Astrocyte (in vitro differentiated cells and primary cell): Measurements from ENCODE around the gene DCAF7. TPM values are rescaled to one million over a fixed set of nuclear protein-coding genes. Genes with fewer than 3 reads are reported as not detected.

Experiments
- DNase-seq: peaks from one replicate; pipeline ENCODE4 v3.0.0-alpha.2; 2010; ENCODE audit warnings: low read depth
- FAIRE-seq: peaks from 2 replicates; lab custom pipeline; 2011; peaks lifted over from hg19 to GRCh38; lab: Jason Lieb, UNC
- H2AFZ ChIP-seq: 2 replicates; pipeline ENCODE4 v1.6.0; 2012; ENCODE audit warnings: low read depth, low read length, inconsistent platforms
- H3K27ac ChIP-seq: 2 replicates; pipeline ENCODE4 v1.5.1; 2011; ENCODE audit warnings: low read depth, low read length, inconsistent platforms
- H3K27me3 ChIP-seq: 2 replicates; pipeline ENCODE4 v1.6.0; 2011; ENCODE audit warnings: low read length, inconsistent platforms; ENCODE audit not compliant: insufficient read depth
- H3K36me3 ChIP-seq: 2 replicates; pipeline ENCODE4 v1.5.1; 2011; ENCODE audit warnings: low read length, inconsistent platforms; ENCODE audit not compliant: insufficient read depth
- H3K4me1 ChIP-seq: 2 replicates; pipeline ENCODE4 v1.5.1; 2011; ENCODE audit warnings: low read length, inconsistent platforms; ENCODE audit not compliant: insufficient read depth
- H3K4me2 ChIP-seq: 2 replicates; pipeline ENCODE4 v1.6.0; 2012; ENCODE audit warnings: low read length, inconsistent platforms
- H3K4me3 ChIP-seq: 2 replicates; pipeline ENCODE4 v1.5.1; 2011; ENCODE audit warnings: low read depth, mild to moderate bottlenecking, low read length, inconsistent platforms; ENCODE audit not compliant: insufficient read depth
- H3K79me2 ChIP-seq: 2 replicates; pipeline ENCODE4 v1.6.0; 2012; ENCODE audit warnings: mild to moderate bottlenecking, low read length, inconsistent platforms; ENCODE audit not compliant: insufficient read depth
- H3K9ac ChIP-seq: 2 replicates; pipeline ENCODE4 v1.6.0; 2012; ENCODE audit warnings: mild to moderate bottlenecking, low read length, inconsistent platforms
- H3K9me3 ChIP-seq: 2 replicates; pipeline ENCODE4 v1.5.1; 2012; ENCODE audit warnings: low read depth, mild to moderate bottlenecking, low read length, inconsistent platforms; ENCODE audit not compliant: insufficient read depth
- H4K20me1 ChIP-seq: 2 replicates; pipeline ENCODE4 v1.6.0; 2012; ENCODE audit warnings: low read length, inconsistent platforms; ENCODE audit not compliant: insufficient read depth
- H3K27ac Mint-ChIP-seq: one replicate; pipeline ENCODE4 v1.8.0; 2021; ENCODE audit warnings: mild to moderate bottlenecking, mixed read lengths; ENCODE audit not compliant: unreplicated experiment
- H3K27me3 Mint-ChIP-seq: one replicate; pipeline ENCODE4 v1.8.0; 2021; ENCODE audit warnings: low read depth, mixed read lengths; ENCODE audit not compliant: unreplicated experiment
- H3K36me3 Mint-ChIP-seq: one replicate; pipeline ENCODE4 v1.8.0; 2021; ENCODE audit warnings: low read depth, mixed read lengths; ENCODE audit not compliant: unreplicated experiment
- H3K4me1 Mint-ChIP-seq: one replicate; pipeline ENCODE4 v1.8.0; 2021; ENCODE audit warnings: low read depth, mixed read lengths; ENCODE audit not compliant: unreplicated experiment
- H3K4me3 Mint-ChIP-seq: one replicate; pipeline ENCODE4 v1.8.0; 2021; ENCODE audit warnings: mild to moderate bottlenecking, moderate library complexity, mixed read lengths; ENCODE audit not compliant: unreplicated experiment
- H3K9me3 Mint-ChIP-seq: one replicate; pipeline ENCODE4 v1.8.0; 2021; ENCODE audit warnings: mild to moderate bottlenecking, mixed read lengths; ENCODE audit not compliant: unreplicated experiment
- CTCF ChIP-seq: IDR thresholded peaks from 2 replicates; pipeline ENCODE4 v1.5.1; 2011; ENCODE audit warnings: low read depth, mild to moderate bottlenecking, inconsistent platforms, low read length, moderate library complexity; ENCODE audit not compliant: insufficient read depth
- EZH2 ChIP-seq: IDR thresholded peaks from 2 replicates; pipeline ENCODE4 v1.6.1; 2012; ENCODE audit warnings: mild to moderate bottlenecking, low read length, inconsistent platforms; ENCODE audit not compliant: insufficient read depth
- total RNA-seq: library from RNA; stranded (reverse); gene quantifications from 2 replicates; pipeline ENCODE4 v1.2.1, GENCODE V29; 2021

DCAF7 gene
- total RNA-seq, 1 donor from 2014 or later, result 84.2 TPM

- Histone ChIP-seq H2AFZ (no peak overlapping the region), H3K27me3 (no peaks in the 10 kb centered on the region), H3K4me1 (peaks cover 2% of the 10 kb centered on the region), H3K9ac (no peak overlapping the region), H3K4me3 (no peak overlapping the region), H3K36me3 (peaks cover 44% of the 10 kb centered on the region), H3K4me2 (no peak overlapping the region), H3K27ac (no peak overlapping the region), H4K20me1 (peaks cover 19% of the 10 kb centered on the region), H3K9me3 (no peaks in the 10 kb centered on the region), H3K79me2 (no peaks in the 10 kb centered on the region)
- no peaks in the 10 kb centered on the region for H3K9me3 Mint-ChIP-seq
- H3K27ac Mint-ChIP-seq, result no peak overlapping the region
- H3K4me3 Mint-ChIP-seq, result no peak overlapping the region
- H3K27me3 Mint-ChIP-seq, result no peaks in the 10 kb centered on the region
- H3K4me1 Mint-ChIP-seq, result peaks cover 11% of the 10 kb centered on the region
- H3K36me3 Mint-ChIP-seq, result peaks cover 26% of the 10 kb centered on the region
- DNase-seq (no peak), FAIRE-seq (no peak)
- TF ChIP-seq EZH2, result no peak
- TF ChIP-seq CTCF, result no peak
Measured at GRCh38 chr17:63589646-63590045, 39.4 kb downstream of the DCAF7 start.

GRCh38 chr17:63592797-63593196 lies 42.5 kb downstream of the DCAF7 start:
- Histone ChIP-seq H3K4me1 (peaks cover 2% of the 10 kb centered on the region), H3K4me3 (no peak overlapping the region), H3K79me2 (no peaks in the 10 kb centered on the region), H3K27me3 (no peaks in the 10 kb centered on the region), H3K36me3 (peaks cover 35% of the 10 kb centered on the region), H3K9ac (no peak overlapping the region), H2AFZ (no peak overlapping the region), H3K4me2 (no peak overlapping the region), H3K9me3 (no peaks in the 10 kb centered on the region), H3K27ac (no peak overlapping the region), H4K20me1 (peaks cover 13% of the 10 kb centered on the region)
- TF ChIP-seq EZH2 (no peak), CTCF (no peak)
- H3K36me3 Mint-ChIP-seq, result peaks cover 19% of the 10 kb centered on the region
- H3K4me3 Mint-ChIP-seq, result no peak overlapping the region
- FAIRE-seq, result no peak
- no peak for DNase-seq
- H3K27me3 Mint-ChIP-seq, result no peaks in the 10 kb centered on the region
- H3K9me3 Mint-ChIP-seq, result no peaks in the 10 kb centered on the region
- H3K27ac Mint-ChIP-seq, result no peak overlapping the region
- H3K4me1 Mint-ChIP-seq, result peaks cover 9% of the 10 kb centered on the region

GRCh38 chr17:63595132-63595531 lies 44.9 kb downstream of the DCAF7 start:
- H3K9me3 Mint-ChIP-seq, result no peaks in the 10 kb centered on the region
- Histone ChIP-seq H3K79me2 (no peaks in the 10 kb centered on the region), H3K27ac (no peak overlapping the region), H3K4me3 (no peak overlapping the region), H3K4me2 (no peak overlapping the region), H3K27me3 (no peaks in the 10 kb centered on the region), H2AFZ (no peak overlapping the region), H3K36me3 (peaks cover 19% of the 10 kb centered on the region), H3K4me1 (peaks cover 2% of the 10 kb centered on the region), H4K20me1 (peaks cover 7% of the 10 kb centered on the region), H3K9me3 (no peaks in the 10 kb centered on the region), H3K9ac (no peak overlapping the region)
- no peak overlapping the region for H3K4me3 Mint-ChIP-seq
- no peak for TF ChIP-seq CTCF
- no peak for TF ChIP-seq EZH2
- no peak for DNase-seq
- H3K27me3 Mint-ChIP-seq, result no peaks in the 10 kb centered on the region
- H3K36me3 Mint-ChIP-seq, result peaks cover 13% of the 10 kb centered on the region
- no peak for FAIRE-seq
- no peak overlapping the region for H3K27ac Mint-ChIP-seq
- peaks cover 11% of the 10 kb centered on the region for H3K4me1 Mint-ChIP-seq
